Stimulated activated CD8-positive, alpha-beta memory T cell treated with anti-CD3 and anti-CD28 coated beads, Interleukin-12 subunit alpha, Interleukin-12 subunit beta, amount 100 ng/mL, for 24 hours (primary cell): ENCODE measurements around the gene KCNJ5.

Experiments used
- DNase-seq: peaks from one replicate; pipeline ENCODE4 v3.0.0-alpha.2; 2020; ENCODE audit errors: extremely low read depth

Gene KCNJ5

GRCh38 chr11:128871168-128871610 is 20.0 kb upstream of the KCNJ5 start:
- DNase-seq = no peak

GRCh38 chr11:128872094-128872493 is 19.1 kb upstream of the KCNJ5 start:
- no peak for DNase-seq

GRCh38 chr11:128872594-128872993 is 18.6 kb upstream of the KCNJ5 start:
- DNase-seq = no peak

- no peak for DNase-seq
Observed at GRCh38 chr11:128874427-128874826, 16.7 kb upstream of the KCNJ5 start.

- DNase-seq = no peak
Observed at GRCh38 chr11:128876133-128876650, 15.0 kb upstream of the KCNJ5 start.

- DNase-seq = no peak
Observed at GRCh38 chr11:128877726-128878125, 13.4 kb upstream of the KCNJ5 start.

GRCh38 chr11:128878455-128878854 is 12.7 kb upstream of the KCNJ5 start:
- DNase-seq = no peak

- DNase-seq = no peak
Observed at GRCh38 chr11:128879817-128880216, 11.3 kb upstream of the KCNJ5 start.

- no peak for DNase-seq
Observed at GRCh38 chr11:128881221-128881620, 9.9 kb upstream of the KCNJ5 start.

- DNase-seq = no peak
Observed at GRCh38 chr11:128882451-128882850, 8.7 kb upstream of the KCNJ5 start.

GRCh38 chr11:128884054-128884453 is 7.1 kb upstream of the KCNJ5 start:
- DNase-seq = no peak

GRCh38 chr11:128884703-128885338 is 6.3 kb upstream of the KCNJ5 start:
- no peak for DNase-seq

GRCh38 chr11:128886406-128887124 is 4.6 kb upstream of the KCNJ5 start:
- no peak for DNase-seq

- no peak for DNase-seq
Observed at GRCh38 chr11:128888034-128888985, 2.8 kb upstream of the KCNJ5 start.

GRCh38 chr11:128889657-128890213 is 1.4 kb upstream of the KCNJ5 start:
- no peak for DNase-seq

- DNase-seq = no peak
Observed at GRCh38 chr11:128890216-128890542, 977 bp upstream of the KCNJ5 start.

GRCh38 chr11:128891913-128892398 is 800 bp downstream of the KCNJ5 start:
- DNase-seq = no peak

- DNase-seq = no peak
Observed at GRCh38 chr11:128892866-128893565, 1.9 kb downstream of the KCNJ5 start.

GRCh38 chr11:128893578-128894285 is 2.6 kb downstream of the KCNJ5 start:
- DNase-seq = no peak

- DNase-seq = no peak
Observed at GRCh38 chr11:128894286-128894681, 3.1 kb downstream of the KCNJ5 start.

- DNase-seq = no peak
Observed at GRCh38 chr11:128894685-128895084, 3.5 kb downstream of the KCNJ5 start.
